Measurements from ENCODE around the gene UBL4B.

GRCh38 chr1:110158261-110158660 lies 46.0 kb downstream of the UBL4B start:
- TF ChIP-seq CTCF (IDR thresholded peaks at IDR 0.05) = no peak
- TF ChIP-seq POLR2A (IDR thresholded peaks at IDR 0.05) = no peak

All from ovary (tissue), 3 donors.